ENCODE data around the gene LIX1L. TPM values are rescaled to one million over a fixed set of nuclear protein-coding genes. Genes with fewer than 3 reads are reported as not detected.
A peak's percentile ranks its signal among the peaks of the same experiment; 100 is the strongest.
"Not testable (repeated sequence)": the region's sequence is repeated elsewhere in the genome, so short reads cannot be mapped to it uniquely, and the experiment has no call there.

LIX1L gene
- total and polyA plus RNA-seq, 3 experiments from 2014 or later, result 33.5 to 42.6 (median 41.8) TPM

DNA sequence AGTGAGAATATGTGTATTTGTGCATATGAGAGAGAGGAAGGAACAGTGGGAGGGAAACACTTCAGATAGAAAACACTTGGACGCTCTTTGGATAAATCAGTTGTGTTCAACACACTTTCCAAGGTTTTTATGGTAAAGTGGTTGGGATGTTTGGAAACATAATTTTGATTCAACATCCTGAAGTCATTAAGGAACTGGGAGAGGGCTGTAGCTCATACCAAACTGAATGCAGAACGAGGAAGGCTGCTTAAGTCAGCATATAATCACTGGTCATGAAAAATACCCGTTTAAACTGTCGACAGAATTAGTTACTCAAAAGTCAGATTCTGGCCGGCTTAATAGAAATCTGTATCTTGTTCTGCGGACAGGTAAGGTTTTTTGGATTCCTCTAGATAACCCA is 14.9 kb downstream of the LIX1L start:
- H3K4me1 Mint-ChIP-seq, result peaks cover 4 to 23% (median 19%) of the 10 kb centered on the region in 3 donors
- no peaks in the 10 kb centered on the region for H3K9me3 Mint-ChIP-seq
- Histone ChIP-seq H3K9me3 (ENCODE audit: low read length) (no peaks in the 10 kb centered on the region), H3K36me3 (ENCODE audit: insufficient read depth, low read length) (peaks cover 23% of the 10 kb centered on the region), H3K4me3 (ENCODE audit: low read length) (no peak overlapping the region), H3K27me3 (ENCODE audit: insufficient read depth, low read length, poor library complexity, severe bottlenecking) (no peaks in the 10 kb centered on the region), H3K27ac (ENCODE audit: low read depth, low read length) (no peak overlapping the region), H3K4me1 (ENCODE audit: insufficient read depth, low read length) (no peaks in the 10 kb centered on the region)
- H3K36me3 Mint-ChIP-seq, result peaks cover 0 to 64% (median 12%) of the 10 kb centered on the region in 3 donors
- no peak overlapping the region for H3K4me3 Mint-ChIP-seq
- H3K27me3 Mint-ChIP-seq, result no peaks in the 10 kb centered on the region
- H3K27ac Mint-ChIP-seq, result peak overlapping the region in 4 of 8 donors; percentile 10 to 58 (median 36)
- DNase-seq, result no peak
- CTCF ChIA-PET, result interaction anchor here (1.4 kb wide), 1 partner anchor 35 kb away, joined by 5 read pairs; no protein-coding TSS in a partner anchor
- POLR2A ChIA-PET, result no interaction called here

DNA sequence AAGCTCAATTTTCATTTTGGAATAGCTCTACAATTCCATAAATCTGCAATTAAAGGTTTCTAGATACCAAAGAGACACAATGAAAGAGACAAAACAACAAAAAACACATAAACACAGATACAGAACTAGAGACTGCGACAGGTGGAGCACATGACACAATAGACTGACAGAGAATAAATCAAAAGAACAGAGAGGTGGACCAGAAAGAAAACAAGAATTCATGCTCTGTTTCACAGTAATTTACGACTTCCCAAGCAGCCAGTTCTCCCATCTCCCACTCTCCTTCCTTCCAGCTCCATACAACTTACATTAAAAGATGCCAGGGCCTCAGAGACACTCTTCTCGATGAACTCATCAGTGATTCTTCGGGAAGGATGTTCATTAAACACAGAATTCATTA is 15.4 kb downstream of the LIX1L start:
- H3K27ac Mint-ChIP-seq, result no peak overlapping the region
- peaks cover 21% of the 10 kb centered on the region for H3K36me3 ChIP-seq (ENCODE audit: insufficient read depth, low read length)
- CTCF ChIA-PET, result interaction anchor here (1.4 kb wide), 1 partner anchor 35 kb away, joined by 5 read pairs; no protein-coding TSS in a partner anchor

DNA sequence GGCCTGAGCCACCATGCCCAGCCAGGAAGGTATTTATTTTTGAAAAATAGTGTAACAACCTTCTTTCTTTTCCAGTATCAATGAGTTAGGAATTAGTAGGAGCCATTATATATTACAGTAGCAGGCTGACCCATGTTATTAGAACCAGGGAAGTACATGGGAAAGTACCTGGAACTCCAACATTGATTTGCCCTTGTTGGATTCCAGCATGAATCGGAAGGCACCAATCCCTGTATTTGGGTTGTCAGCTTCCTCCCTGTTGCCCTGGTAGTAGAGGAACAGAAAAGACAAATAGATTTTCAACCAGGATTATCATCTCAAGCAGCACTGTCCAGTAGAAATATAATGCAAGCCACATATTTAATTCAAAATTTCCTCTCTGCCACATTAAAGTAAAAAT is 20.4 kb downstream of the LIX1L start:
- no peaks in the 10 kb centered on the region for H3K9me3 ChIP-seq (ENCODE audit: low read length)
- no peak for DNase-seq
- Mint-ChIP-seq H3K9me3 (no peaks in the 10 kb centered on the region), H3K27ac (peak overlapping the region in 3 of 8 donors; percentile 5 to 47 (median 32)), H3K4me3 (no peak overlapping the region), H3K36me3 (peaks cover 0 to 58% (median 16%) of the 10 kb centered on the region in 3 donors), H3K4me1 (peaks cover 13 to 18% (median 16%) of the 10 kb centered on the region in 3 donors), H3K27me3 (no peaks in the 10 kb centered on the region)
- H3K4me3 ChIP-seq (ENCODE audit: low read length), result no peak overlapping the region
- H3K36me3 ChIP-seq (ENCODE audit: insufficient read depth, low read length), result peaks cover 3% of the 10 kb centered on the region
- no peak overlapping the region for H3K27ac ChIP-seq (ENCODE audit: low read depth, low read length)
- peaks cover 13% of the 10 kb centered on the region for H3K4me1 ChIP-seq (ENCODE audit: insufficient read depth, low read length)
- CTCF ChIA-PET, result interaction anchor here (3.0 kb wide), 1 partner anchor 10 kb away, joined by 8 read pairs; the partner anchor contains the start of gene RBM8A
- POLR2A ChIA-PET, result no interaction called here
- H3K27me3 ChIP-seq (ENCODE audit: insufficient read depth, low read length, poor library complexity, severe bottlenecking), result no peaks in the 10 kb centered on the region

More for the DNA sequence above, 15.4 kb downstream of the LIX1L start:
- Mint-ChIP-seq H3K9me3 (no peaks in the 10 kb centered on the region), H3K36me3 (peaks cover 0 to 64% (median 12%) of the 10 kb centered on the region in 3 donors), H3K4me3 (no peak overlapping the region), H3K4me1 (peaks cover 4 to 19% (median 19%) of the 10 kb centered on the region in 3 donors), H3K27me3 (no peaks in the 10 kb centered on the region)
- no peak overlapping the region for H3K27ac ChIP-seq (ENCODE audit: low read depth, low read length)
- no peaks in the 10 kb centered on the region for H3K9me3 ChIP-seq (ENCODE audit: low read length)
- POLR2A ChIA-PET, result no interaction called here
- no peaks in the 10 kb centered on the region for H3K4me1 ChIP-seq (ENCODE audit: insufficient read depth, low read length)
- no peak for DNase-seq
- H3K27me3 ChIP-seq (ENCODE audit: insufficient read depth, low read length, poor library complexity, severe bottlenecking), result no peaks in the 10 kb centered on the region
- no peak overlapping the region for H3K4me3 ChIP-seq (ENCODE audit: low read length)

DNA sequence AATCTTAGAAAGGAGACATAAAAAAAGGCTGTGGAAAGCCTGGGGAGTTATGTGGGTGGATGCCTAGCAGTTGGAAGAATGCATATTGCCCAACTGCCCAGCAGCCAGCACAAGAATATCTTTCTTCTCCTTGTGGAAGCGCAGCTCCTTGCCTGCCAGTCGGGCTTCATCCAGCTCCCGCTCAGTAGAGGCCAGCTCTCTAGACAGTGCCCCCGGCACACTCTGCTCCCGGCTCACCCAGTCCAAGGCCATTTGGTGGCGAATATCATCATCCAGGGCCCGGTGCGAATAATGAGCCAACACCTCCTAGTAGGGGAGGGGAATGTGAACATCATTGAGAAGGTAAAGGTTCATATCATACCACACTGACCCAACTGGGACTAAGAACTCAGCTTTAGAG is 21.6 kb downstream of the LIX1L start:
- H3K27me3 Mint-ChIP-seq, result no peaks in the 10 kb centered on the region
- ChIA-PET CTCF (interaction anchor here (3.0 kb wide), 1 partner anchor 9 kb away, joined by 8 read pairs; the partner anchor contains the start of gene RBM8A), POLR2A (interaction anchor here (0.9 kb wide), 1 partner anchor 9 kb away, joined by 6 read pairs; the partner anchor contains the start of gene RBM8A)
- peaks cover 0 to 51% (median 13%) of the 10 kb centered on the region in 3 donors for H3K36me3 Mint-ChIP-seq
- no peaks in the 10 kb centered on the region for H3K9me3 Mint-ChIP-seq
- H3K27ac Mint-ChIP-seq, result peak overlapping the region in 6 of 8 donors; percentile 0 to 68 (median 49)
- H3K4me1 Mint-ChIP-seq, result peaks cover 20 to 26% (median 26%) of the 10 kb centered on the region in 3 donors
- no peaks in the 10 kb centered on the region for H3K27me3 ChIP-seq (ENCODE audit: insufficient read depth, low read length, poor library complexity, severe bottlenecking)
- no peaks in the 10 kb centered on the region for H3K36me3 ChIP-seq (ENCODE audit: insufficient read depth, low read length)
- H3K4me1 ChIP-seq (ENCODE audit: insufficient read depth, low read length), result peaks cover 22% of the 10 kb centered on the region
- DNase-seq, result no peak
- H3K4me3 Mint-ChIP-seq, result no peak overlapping the region
- H3K4me3 ChIP-seq (ENCODE audit: low read length), result no peak overlapping the region
- H3K27ac ChIP-seq (ENCODE audit: low read depth, low read length), result no peak overlapping the region
- no peaks in the 10 kb centered on the region for H3K9me3 ChIP-seq (ENCODE audit: low read length)

DNA sequence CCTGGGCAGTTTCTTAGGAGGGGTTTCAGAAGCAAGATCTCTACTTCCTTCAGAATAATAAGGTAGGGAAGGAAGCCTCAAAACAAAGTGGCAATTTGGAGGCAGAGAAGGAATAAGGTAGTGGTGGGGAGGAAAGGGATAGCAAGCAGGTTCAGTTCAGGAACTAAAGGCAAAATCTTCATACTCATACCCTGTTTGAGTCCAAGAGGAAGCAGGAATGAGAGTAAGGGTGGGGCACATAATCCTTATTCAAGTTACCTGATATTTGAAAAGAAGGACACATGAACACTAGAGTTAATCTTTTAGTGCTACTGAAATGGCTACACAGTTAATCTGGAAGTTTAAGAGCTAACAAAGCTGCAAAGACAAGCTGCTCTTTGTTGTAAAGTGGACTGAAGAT is 22.1 kb downstream of the LIX1L start:
- DNase-seq, result no peak
- H3K27ac ChIP-seq (ENCODE audit: low read depth, low read length), result no peak overlapping the region
- Mint-ChIP-seq H3K36me3 (peaks cover 0 to 50% (median 12%) of the 10 kb centered on the region in 3 donors), H3K27me3 (no peaks in the 10 kb centered on the region), H3K27ac (peak overlapping the region in 7 of 8 donors; percentile 7 to 80 (median 68)), H3K9me3 (no peaks in the 10 kb centered on the region), H3K4me3 (no peak overlapping the region), H3K4me1 (peaks cover 22 to 32% (median 31%) of the 10 kb centered on the region in 3 donors)
- ChIA-PET POLR2A (interaction anchor here (0.9 kb wide), 1 partner anchor 8 kb away, joined by 6 read pairs; the partner anchor contains the start of gene RBM8A), CTCF (interaction anchor here (3.0 kb wide), 1 partner anchor 8 kb away, joined by 8 read pairs; the partner anchor contains the start of gene RBM8A)
- no peaks in the 10 kb centered on the region for H3K9me3 ChIP-seq (ENCODE audit: low read length)
- H3K4me3 ChIP-seq (ENCODE audit: low read length), result no peak overlapping the region
- H3K4me1 ChIP-seq (ENCODE audit: insufficient read depth, low read length), result peaks cover 22% of the 10 kb centered on the region
- H3K36me3 ChIP-seq (ENCODE audit: insufficient read depth, low read length), result no peaks in the 10 kb centered on the region
- H3K27me3 ChIP-seq (ENCODE audit: insufficient read depth, low read length, poor library complexity, severe bottlenecking), result no peaks in the 10 kb centered on the region

DNA sequence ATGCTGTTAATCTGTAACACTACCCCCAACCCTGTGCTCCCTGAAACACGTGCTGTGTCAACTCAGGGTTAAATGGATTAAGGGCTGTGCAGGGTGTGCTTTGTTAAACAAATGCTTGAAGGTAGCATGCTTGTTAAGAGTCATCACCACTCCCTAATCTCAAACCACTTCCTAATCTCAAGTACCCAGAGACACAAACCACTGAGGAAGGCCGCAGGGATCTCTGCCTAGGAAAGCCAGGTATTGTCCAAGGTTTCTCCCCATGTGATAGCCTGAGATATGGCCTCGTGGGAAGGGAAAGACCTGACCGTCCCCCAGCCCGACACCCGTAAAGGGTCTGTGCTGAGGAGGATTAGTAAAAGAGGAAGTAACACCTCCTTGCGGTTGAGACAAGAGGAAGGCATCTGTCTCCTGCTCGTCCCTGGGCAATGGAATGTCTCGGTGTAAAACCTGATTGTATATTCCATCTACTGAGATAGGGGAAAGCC is 25.3 kb downstream of the LIX1L start:
- H3K9me3 Mint-ChIP-seq; H3K27me3 ChIP-seq (ENCODE audit: insufficient read depth, low read length, poor library complexity, severe bottlenecking); H3K36me3 ChIP-seq (ENCODE audit: insufficient read depth, low read length); H3K4me3 ChIP-seq (ENCODE audit: low read length); H3K9me3 ChIP-seq (ENCODE audit: low read length); POLR2A ChIA-PET; H3K27me3 Mint-ChIP-seq; H3K27ac ChIP-seq (ENCODE audit: low read depth, low read length): not testable (repeated sequence)
- Mint-ChIP-seq H3K36me3 (peaks cover 0 to 38% (median 12%) of the 10 kb centered on the region in 3 donors), H3K4me3 (peak overlapping the region; percentile 69 to 84 (median 75)), H3K4me1 (peaks cover 25 to 40% (median 37%) of the 10 kb centered on the region in 3 donors), H3K27ac (peak overlapping the region; percentile 89 to 98 (median 95))
- CTCF ChIA-PET, result interaction anchor here (1.0 to 2.8 kb wide), 5 partner anchors 22 to 46 kb away, joined by 3 to 11 read pairs (median 4); partner anchors contain the start of genes ANKRD34A, LIX1L and POLR3GL
- H3K4me1 ChIP-seq (ENCODE audit: insufficient read depth, low read length), result peaks cover 31% of the 10 kb centered on the region
- peak in 4 of 5 donors; percentile 27 to 60 (median 52) for DNase-seq

DNA sequence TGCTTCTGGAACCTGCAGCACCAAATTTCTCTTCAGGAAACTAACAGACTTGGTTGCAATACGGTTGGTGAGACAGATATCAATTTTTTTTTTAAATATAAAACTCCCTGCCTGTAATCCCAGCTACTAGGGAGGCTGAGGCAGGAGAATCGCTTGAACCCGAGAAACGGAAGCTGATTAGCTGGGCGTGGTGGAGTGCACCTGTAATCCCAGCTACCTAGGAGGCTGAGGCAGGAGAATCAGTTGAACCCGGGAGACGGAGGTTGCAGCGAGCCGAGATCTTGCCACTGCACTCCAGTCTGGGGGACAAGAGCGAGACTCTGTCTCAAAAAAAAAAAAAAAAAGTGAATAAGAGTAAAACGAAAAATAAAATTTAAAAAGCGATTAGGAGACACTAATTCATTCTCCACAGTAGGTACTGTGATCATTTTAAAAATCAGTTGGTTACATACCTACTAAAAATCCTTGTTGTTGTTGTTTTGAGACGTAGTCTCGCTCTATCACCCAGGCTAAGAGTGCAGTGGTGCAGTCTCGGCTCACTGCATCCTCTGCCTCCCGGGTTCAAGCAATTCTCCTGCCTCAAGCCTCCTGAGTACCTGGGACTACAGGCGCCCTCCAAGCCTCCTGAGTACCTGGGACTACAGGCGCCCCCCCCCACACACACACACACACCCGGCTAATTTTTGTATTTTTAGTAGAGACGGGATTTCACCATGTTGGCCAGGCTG is 29.7 kb downstream of the LIX1L start:
- DNase-seq, result peak in 1 of 5 donors; percentile 4
- peak overlapping the region; percentile 89 for H3K4me3 ChIP-seq (ENCODE audit: low read length)
- POLR2A ChIA-PET, result interaction anchor here (0.6 to 3.9 kb wide), 21 partner anchors 8 to 109 kb away, joined by 3 to 87 read pairs (median 6); partner anchors contain the start of genes ANKRD34A, ANKRD35, LIX1L and NUDT17

More for the DNA sequence above, 29.7 kb downstream of the LIX1L start:
- Histone ChIP-seq H3K36me3 (ENCODE audit: insufficient read depth, low read length) (peaks cover 9% of the 10 kb centered on the region), H3K27ac (ENCODE audit: low read depth, low read length) (peak overlapping the region; percentile 93), H3K4me1 (ENCODE audit: insufficient read depth, low read length) (peaks cover 37% of the 10 kb centered on the region), H3K27me3 (ENCODE audit: insufficient read depth, low read length, poor library complexity, severe bottlenecking) (no peaks in the 10 kb centered on the region), H3K9me3 (ENCODE audit: low read length) (no peaks in the 10 kb centered on the region)
- no peaks in the 10 kb centered on the region for H3K27me3 Mint-ChIP-seq
- peaks cover 18 to 30% (median 28%) of the 10 kb centered on the region in 3 donors for H3K4me1 Mint-ChIP-seq
- H3K4me3 Mint-ChIP-seq, result peak overlapping the region in 5 of 7 donors; percentile 47 to 84 (median 74)
- CTCF ChIA-PET, result interaction anchor here (0.5 to 2.3 kb wide), 22 partner anchors 9 to 82 kb away, joined by 3 to 24 read pairs (median 6); partner anchors contain the start of genes ANKRD34A, ITGA10, LIX1L and NUDT17
- H3K27ac Mint-ChIP-seq, result peak overlapping the region in 7 of 8 donors; percentile 74 to 92 (median 83)
- H3K36me3 Mint-ChIP-seq, result peaks cover 0 to 17% (median 3%) of the 10 kb centered on the region in 3 donors
- H3K9me3 Mint-ChIP-seq, result no peaks in the 10 kb centered on the region
